NCI-H187 treated with DMSO at 0.1 percent for 48 hours (cell line): Measurements from ENCODE around the gene RABGAP1L.
"Not testable (repeated sequence)": the region's sequence is repeated elsewhere in the genome, so short reads cannot be mapped to it uniquely, and the experiment has no call there.

Experiments
- DNase-seq: peaks from one replicate; lab custom pipeline; 2025; lab: John Stamatoyannopoulos, UW

Gene RABGAP1L

GRCh38 chr1:174301295-174302077 lies 142.2 kb downstream of the RABGAP1L start:
- DNase-seq = no peak

DNA sequence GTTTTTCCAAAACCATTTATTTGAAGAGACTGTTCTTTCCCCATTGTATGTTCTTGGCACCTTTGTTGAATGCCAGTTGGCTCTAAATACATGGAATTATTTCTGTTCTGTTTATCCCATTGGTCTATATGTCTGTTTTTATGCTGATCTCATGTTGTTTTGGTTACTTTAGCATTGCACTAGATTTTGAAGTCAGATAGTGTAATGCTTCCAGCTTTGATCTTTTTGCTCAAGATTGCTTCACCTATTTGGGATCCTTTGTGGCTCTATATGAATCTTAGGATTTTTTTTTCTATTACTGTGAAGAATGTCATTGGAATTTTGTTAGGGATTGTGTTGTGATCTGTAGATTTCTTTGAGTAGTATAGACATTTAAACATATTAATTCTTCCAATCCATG lies 149.3 kb downstream of the RABGAP1L start:
- no peak for DNase-seq

DNA sequence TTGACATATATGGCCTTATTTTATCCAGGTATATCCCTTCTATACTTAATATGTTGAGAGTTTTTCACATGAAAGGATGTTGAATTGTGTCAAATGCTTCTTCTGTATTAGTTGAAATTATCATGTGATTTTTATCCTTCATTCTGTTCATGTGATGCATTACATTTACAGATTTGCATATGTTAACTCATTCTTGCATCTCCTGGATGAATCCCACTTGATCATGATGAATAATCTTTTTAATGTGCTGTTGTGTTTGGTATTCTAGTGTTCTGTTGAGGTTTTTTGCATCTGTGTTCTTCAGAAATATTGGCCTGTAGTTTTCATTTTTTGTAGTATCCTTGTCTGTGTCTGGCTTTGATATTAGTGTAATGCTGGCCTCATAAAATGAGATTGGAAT lies 150.2 kb downstream of the RABGAP1L start:
- no peak for DNase-seq

DNA sequence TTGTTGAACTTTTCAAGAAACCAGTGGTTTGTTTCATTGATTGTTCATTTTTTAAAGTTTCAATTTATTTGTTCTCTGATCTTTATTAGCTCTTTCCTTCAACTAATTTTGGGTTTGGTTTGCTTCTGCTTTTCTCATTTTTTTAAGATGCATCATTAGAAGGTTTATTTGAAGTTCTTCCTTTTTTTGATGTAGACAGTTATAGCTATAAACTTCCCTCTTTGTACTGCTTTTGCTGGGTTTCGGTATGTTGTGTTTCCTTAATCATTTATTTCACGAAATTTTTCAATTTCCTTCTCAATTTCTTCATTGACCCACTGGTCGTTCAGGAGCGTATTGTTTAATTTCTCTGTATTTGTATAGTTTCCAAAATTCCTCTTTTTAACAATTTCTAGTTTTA lies 155.1 kb downstream of the RABGAP1L start:
- no peak for DNase-seq

DNA sequence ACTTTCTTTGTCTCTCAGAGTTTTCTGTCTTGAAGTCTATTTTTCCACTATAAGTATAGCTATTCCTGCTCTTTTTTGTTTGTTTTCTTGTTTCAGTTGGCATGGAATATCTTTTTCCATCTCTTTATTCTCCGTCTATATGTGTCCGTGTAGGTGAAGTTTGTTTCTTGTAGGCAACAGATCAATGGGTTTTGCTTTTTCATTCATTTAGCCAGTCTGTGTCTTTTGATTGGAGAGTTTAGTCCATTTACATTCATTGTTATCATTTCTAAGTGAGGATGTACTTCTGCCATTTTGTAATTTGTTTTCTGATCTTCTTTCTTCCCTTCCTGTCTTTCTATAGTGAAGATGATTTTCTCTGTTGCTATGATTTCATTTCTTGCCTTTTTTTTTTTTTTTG lies 155.9 kb downstream of the RABGAP1L start:
- DNase-seq = no peak

DNA sequence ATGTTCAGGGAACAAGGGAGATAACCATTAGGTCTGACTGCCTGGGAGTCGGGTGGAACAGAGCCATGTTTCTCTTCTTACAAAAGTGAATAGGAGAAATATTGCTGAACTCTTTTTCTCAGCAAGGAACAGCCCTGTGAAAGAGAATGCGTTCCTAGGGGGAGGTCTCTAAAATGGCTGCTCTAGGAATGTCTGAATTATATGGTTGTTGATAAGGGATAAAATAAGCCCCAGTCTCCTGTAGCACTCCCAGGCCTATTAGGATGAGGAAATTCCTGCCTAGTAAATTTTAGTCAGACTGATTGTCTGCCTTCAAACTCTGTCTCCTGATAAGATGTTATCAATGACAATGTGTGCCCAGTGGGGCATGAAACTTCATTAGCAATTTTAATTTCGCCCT lies 161.6 kb downstream of the RABGAP1L start:
- not testable (repeated sequence) for DNase-seq

DNA sequence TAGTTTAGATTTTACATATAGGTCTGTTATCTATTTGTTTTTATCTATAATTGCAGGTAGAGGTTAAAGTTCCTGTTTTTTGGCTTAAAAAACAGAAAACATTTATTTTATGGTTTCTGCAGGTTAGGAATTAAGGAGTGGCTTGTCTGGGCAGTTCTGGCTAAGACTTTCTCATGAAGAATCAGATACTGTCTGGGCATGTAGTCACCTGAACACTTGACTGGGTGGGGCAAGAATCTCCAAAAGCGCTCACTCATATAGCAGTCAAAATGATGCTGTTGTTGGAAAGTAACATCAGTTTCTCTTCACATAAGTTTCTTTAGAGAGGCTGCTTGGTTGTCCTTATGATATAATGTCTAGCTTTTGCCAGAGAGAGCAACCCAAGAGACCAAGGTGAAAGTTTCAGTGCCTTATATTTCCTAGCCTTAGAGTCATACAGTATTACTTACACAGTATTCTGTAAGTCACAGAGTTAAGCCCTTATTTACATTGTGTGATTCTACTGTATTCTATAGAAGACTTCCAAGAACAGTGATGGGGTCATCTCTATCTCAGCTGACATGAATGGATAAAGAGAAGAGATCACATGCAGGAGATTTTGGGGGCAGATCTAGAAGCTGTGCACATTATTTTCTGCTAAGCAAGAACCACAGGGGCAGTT lies 163.0 kb downstream of the RABGAP1L start:
- no peak for DNase-seq

DNA sequence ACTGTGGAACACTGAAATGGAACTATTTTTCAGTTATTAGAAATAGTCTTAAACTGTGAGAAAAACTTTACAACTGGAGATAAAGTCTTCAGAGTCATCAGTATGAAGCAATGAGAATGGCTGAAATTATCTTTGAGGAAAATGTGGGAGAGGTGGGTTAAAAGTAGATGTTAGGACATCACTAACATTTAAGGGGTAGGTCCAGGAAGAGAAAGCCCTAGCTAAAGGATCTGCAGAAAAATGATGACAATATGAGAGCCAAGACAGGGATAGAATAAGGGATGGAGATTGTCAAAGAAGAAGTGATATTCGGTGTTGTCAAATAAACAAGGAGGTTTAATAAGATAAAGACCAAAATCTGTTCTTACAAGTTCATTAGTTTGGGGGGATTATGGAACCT lies 165.2 kb downstream of the RABGAP1L start:
- no peak for DNase-seq

DNA sequence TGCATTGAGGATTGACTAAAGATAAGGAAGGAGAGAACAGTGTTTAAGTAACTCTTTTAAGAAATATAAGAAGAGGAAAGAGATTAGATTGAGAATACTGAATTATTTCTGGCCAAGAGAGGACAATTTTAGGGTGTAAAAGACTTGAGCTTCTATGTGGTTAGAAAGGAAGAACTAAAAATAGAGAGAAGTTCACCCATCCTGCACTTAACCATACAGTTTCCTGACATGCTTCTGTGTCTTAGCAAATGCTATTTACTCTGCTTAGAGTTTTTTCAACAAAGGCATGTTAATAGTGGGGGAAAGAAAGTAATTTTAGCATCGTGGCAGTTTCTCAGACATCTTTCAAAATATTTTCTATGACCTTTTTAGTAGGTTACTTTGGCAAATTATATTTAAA lies 165.6 kb downstream of the RABGAP1L start:
- DNase-seq = no peak

DNA sequence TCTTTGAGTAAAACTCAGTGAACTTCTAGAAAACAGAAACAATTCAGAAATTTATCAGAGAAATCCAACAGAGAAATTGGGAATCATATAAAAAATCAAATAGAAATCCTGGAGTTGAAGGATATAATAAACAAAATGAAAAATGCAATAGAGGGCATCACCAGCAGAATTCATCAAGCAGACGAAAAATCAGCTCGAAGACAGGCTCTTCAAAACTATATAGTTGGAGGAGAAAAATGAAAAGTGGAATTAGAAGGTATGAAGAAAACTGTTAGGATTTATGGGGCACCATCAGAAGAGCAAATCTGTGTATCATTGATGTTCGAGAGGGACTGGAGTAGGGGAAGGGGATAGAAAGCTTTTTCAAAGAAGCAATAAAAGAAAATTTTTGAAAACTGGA lies 167.0 kb downstream of the RABGAP1L start:
- DNase-seq = no peak

GRCh38 chr1:174333437-174333836 lies 174.1 kb downstream of the RABGAP1L start:
- no peak for DNase-seq

GRCh38 chr1:174337000-174337681 lies 177.8 kb downstream of the RABGAP1L start:
- DNase-seq = no peak

DNA sequence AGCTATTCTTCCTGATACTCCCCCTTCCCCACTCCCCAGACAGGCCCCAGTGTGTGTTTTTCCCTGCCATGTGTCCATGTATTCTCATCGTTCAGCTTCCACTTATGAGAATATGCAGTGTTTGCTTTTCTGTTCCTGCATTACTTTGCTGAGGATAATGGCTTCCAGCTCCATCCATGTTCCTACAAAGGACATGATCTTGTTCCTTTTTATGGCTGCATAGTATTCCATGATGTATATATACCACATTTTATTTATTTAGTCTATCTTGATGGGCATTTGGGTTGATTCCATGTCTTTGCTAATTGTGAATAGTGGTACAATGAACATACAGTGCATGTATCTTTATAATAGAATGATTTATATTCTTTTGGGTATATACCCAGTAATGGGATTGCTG lies 181.1 kb downstream of the RABGAP1L start:
- DNase-seq = not testable (repeated sequence)

DNA sequence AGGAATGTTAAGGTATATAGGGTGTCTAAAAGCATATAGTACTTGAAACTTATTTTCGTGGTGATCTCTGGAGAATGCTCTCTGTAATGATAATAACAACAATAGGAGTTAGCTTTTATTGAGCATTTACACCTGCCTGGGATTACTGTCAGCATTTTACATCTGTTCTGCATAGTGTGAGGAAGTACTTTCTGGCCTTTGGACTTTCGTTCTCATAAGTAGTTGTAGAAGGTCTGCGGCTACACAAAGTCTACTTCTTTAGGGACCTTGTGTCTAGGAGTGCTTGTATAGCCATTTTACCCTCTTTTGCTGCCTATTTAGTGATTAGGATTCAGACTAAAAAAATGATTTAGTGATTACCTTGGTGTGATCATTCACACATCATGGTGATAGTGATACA lies 184.8 kb downstream of the RABGAP1L start:
- DNase-seq = no peak

DNA sequence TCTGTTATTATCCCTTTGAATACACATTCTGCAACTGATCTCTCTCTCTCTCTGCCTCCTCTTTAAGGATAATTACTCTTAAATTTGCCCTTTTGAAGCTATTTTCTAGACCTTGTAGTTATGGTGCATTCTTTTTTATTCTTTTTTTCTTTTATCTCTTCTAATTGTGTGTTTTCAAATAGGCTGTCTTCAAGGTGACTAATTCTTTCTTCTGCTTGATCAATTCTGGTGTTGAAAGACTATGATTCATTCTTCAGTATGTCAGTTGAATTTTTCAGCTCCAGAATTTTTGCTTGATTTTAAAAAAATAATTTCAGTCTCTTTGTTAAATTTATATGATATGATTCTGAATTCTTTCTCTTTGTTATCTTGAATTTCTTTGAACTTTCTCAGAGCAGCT lies 192.8 kb downstream of the RABGAP1L start:
- DNase-seq = no peak

- DNase-seq = no peak
Observed at GRCh38 chr1:174352883-174353608, 193.7 kb downstream of the RABGAP1L start.

DNA sequence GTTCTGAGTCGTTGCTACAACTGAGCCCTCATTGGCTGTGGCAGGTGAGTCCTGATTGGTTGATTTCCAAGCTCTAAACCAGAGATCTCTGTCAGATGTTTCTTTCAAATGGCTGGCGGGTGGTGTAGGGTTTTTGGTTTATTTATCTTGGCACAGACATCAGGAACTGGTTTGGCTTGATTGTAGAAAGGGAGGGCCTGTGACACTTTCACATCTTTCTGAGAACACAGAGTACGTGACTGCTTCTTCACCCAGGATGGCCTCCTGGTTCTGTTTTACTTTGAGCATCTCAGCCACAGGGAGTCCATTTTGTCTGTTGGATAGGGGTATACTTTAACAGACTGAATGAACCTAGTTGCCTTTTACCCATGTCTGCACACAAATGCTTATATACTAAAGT lies 199.0 kb downstream of the RABGAP1L start:
- no peak for DNase-seq

GRCh38 chr1:174358786-174359453 lies 199.6 kb downstream of the RABGAP1L start:
- DNase-seq = no peak

GRCh38 chr1:174359454-174359805 lies 200.1 kb downstream of the RABGAP1L start:
- no peak for DNase-seq

GRCh38 chr1:174364996-174365736 lies 205.8 kb downstream of the RABGAP1L start:
- no peak for DNase-seq

DNA sequence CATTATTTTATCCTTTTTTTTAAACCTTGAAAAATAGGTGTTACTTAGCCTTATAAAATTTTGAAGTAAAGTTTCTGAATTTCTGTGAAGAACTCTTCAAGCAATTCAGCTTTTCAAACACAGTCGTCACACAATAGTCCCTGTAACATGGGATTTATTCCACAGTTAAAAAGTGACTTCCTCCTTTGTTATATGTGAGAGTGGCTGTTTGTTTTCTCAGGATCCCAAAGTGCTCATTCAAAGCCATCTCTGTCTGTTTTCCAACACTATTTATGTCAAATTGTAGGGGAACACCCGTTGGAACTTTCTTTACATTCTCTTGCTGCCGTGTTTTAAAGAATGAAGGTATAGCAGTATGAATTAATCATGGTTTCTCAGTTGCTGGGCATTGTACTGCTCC lies 207.6 kb downstream of the RABGAP1L start:
- no peak for DNase-seq
